ENCODE results near the gene FRMD1.
"Not testable (repeated sequence)": the region's sequence is repeated elsewhere in the genome, so short reads cannot be mapped to it uniquely, and the experiment has no call there.

FRMD1 gene

GRCh38 chr6:168093634-168094033 is 14.6 kb upstream of the FRMD1 start:
- no peak for DNase-seq

GRCh38 chr6:168093071-168093505 is 14.1 kb upstream of the FRMD1 start:
- DNase-seq = no peak

- DNase-seq = no peak
Measured at GRCh38 chr6:168092541-168092940, 13.5 kb upstream of the FRMD1 start.

- no peak for DNase-seq
Measured at GRCh38 chr6:168091381-168092264, 12.6 kb upstream of the FRMD1 start.

GRCh38 chr6:168090706-168091105 is 11.7 kb upstream of the FRMD1 start:
- DNase-seq = no peak

- no peak for DNase-seq
Measured at GRCh38 chr6:168090064-168090690, 11.2 kb upstream of the FRMD1 start.

GRCh38 chr6:168089186-168090063 is 10.4 kb upstream of the FRMD1 start:
- DNase-seq = no peak

- DNase-seq = no peak
Measured at GRCh38 chr6:168088161-168089053, 9.4 kb upstream of the FRMD1 start.

GRCh38 chr6:168087436-168088160 is 8.6 kb upstream of the FRMD1 start:
- DNase-seq = no peak

- no peak for DNase-seq
Measured at GRCh38 chr6:168086616-168087015, 7.6 kb upstream of the FRMD1 start.

GRCh38 chr6:168086066-168086465 is 7.1 kb upstream of the FRMD1 start:
- no peak for DNase-seq

- no peak for DNase-seq
Measured at GRCh38 chr6:168084465-168085160, 5.6 kb upstream of the FRMD1 start.

GRCh38 chr6:168083514-168083885 is 4.5 kb upstream of the FRMD1 start:
- no peak for DNase-seq

- DNase-seq = no peak
Measured at GRCh38 chr6:168082860-168083513, 4.0 kb upstream of the FRMD1 start.

- no peak for DNase-seq
Measured at GRCh38 chr6:168081858-168082546, 3.0 kb upstream of the FRMD1 start.

- no peak for DNase-seq
Measured at GRCh38 chr6:168080393-168081077, 1.5 kb upstream of the FRMD1 start.

GRCh38 chr6:168078175-168078942 is 653 bp downstream of the FRMD1 start:
- no peak for DNase-seq

- not testable (repeated sequence) for DNase-seq
Measured at GRCh38 chr6:168077401-168077800, 1.6 kb downstream of the FRMD1 start.
